Stimulated activated CD4-positive, alpha-beta T cell treated with anti-CD3 and anti-CD28 coated beads, Interleukin-15, amount 100 ng/mL, for 1 hour (primary cell): Measurements from ENCODE around the gene XPOT.

ENCODE experiments used
- DNase-seq, 2 donors: peaks; one replicate each; pipeline ENCODE4 v3.0.0-alpha.2; 2020; ENCODE audit warnings: low read depth in 1 of 2, low spot score in 1 of 2

XPOT gene

DNA sequence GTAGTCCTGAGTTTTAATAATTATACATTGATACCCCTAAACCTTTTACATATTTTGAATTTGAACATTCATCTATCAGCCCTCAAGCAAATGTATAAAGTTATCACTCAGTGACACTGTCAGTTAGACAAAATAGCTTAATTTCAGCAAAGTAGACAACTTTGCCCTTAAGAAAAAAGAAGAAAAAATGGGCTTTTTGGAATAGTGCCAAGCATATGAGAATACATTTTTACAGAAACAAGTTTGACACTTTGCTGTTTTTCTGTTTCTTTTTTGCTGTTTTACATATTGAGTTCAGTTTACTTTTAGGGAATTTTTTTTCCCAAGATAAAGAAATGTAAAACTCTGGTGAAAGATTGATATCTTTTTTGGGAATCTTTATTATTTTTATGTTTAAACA, 62.0 kb downstream of the XPOT start:
- DNase-seq = no peak

DNA sequence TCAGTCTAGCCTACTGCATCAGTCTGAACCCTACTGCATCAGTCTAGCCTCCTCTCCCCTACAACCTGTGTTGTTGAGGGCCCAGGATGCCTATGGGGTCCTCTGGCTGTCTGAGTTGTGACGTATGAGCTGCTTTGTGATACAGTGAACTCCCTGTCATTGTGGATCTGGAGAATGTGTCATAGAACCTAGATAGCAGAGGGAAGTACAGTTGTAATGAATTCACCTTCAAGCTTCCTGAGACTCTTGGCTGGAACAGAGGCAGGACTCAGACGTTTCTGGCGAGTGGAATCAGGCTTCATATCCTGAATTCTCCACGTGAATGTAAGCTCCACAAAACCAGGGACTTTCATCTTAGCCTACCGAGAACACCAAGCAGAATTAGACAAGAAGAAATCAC, 64.8 kb downstream of the XPOT start:
- no peak for DNase-seq

DNA sequence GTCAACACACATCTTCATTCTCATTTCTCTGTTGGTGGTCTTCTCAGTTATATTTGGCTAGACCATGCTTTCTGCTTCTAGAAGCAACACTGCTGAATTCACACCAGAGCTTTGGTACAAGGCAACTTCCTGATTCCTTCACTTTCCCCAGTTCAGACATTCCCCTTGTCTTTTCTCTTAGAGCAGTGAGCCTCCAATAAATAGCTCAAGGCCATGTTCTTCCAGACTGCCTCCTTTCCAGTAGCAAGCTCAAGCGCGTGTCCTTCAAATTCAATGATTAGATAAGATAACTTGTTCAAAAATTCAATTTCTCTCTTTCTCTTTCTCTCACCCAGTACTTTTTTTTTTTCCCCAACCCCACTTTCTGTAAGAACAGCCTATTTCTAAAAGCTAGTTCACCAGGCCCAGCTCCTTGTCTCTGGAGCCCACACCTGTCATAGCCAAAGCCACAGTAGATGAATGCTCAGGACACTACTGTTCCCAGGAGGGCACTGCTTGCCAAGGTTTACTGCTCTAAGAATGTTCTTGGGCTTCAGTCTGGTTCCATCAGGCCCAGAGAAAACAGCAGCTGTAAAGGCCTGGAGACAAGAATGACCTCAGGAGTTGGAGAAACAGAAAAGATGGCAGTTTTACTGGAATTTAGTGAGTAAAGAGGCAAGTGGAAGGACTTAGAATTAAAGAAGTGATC, 65.4 kb downstream of the XPOT start:
- DNase-seq = no peak

DNA sequence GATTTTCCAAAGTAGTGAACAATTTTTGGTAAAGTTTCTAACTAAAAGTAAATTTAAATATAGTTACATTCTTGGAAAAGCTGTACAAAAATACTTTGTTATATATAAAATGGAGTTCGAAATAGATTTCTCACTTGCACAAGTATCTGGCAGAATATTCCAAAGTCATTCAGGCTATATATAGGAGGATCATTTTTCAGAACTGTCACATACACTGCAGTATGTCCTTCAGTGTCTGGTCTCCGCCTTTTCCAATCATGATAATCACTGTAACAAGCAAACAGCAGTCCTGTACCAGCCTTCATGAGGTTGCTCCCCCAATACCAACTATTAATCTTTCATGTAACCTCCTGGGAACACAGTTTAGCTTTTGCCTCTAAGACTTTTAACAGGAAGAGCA, 66.3 kb downstream of the XPOT start:
- no peak for DNase-seq

DNA sequence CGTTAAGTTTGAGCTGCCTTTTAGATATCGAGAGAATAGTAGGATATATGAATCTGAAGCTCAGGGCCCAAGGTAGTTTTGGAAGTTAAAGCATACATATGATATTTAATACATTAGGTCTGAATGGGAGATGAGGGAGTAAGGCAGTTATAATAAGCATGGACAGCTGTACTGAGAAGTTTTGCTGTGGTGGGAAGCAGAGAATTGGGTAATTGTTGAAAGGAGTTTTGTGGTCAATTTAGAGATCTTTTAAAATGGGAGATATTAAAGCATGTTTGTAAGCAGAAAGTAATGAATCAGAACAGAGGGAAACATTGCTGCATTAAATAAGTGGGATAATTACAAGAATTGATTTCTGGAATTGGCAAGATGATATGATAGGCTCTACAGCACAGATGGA, 69.0 kb downstream of the XPOT start:
- no peak for DNase-seq

DNA sequence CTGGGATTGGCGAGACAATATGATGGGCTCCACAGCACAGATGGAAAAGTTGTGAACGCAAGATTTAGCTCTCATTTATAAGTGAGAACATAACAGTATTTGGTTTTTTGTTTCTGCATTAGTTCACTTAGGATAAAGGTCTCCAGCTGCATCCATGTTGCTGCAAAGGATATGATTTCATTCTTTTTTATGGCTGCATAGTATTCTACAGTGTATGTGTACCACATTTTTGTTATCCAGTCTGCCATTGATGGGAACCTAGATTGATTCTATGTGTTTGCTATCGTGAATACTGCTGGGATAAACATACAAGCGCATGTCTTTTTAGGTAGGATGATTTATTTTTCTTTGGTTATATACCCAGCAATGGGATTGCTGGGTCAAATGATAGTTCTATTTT, 71.3 kb downstream of the XPOT start:
- no peak for DNase-seq

DNA sequence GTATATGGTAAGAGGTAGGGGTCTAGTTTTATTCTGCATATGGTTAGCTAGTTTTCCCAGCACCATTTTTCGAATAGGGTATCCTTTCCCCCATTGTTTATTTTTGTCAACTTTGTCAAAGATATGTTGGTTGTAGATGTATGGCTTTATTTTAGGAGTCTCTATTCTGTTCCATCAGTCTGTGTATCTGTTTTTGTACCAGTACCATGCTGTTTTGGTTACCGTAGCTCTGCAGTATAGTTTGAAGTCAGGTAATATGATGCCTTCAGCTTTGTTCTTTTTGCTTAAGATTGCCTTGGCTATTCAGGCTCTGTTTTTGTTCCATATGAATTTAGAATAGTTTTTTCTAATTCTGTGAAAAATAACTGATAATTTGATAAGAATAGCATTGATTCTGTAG, 72.7 kb downstream of the XPOT start:
- no peak for DNase-seq

DNA sequence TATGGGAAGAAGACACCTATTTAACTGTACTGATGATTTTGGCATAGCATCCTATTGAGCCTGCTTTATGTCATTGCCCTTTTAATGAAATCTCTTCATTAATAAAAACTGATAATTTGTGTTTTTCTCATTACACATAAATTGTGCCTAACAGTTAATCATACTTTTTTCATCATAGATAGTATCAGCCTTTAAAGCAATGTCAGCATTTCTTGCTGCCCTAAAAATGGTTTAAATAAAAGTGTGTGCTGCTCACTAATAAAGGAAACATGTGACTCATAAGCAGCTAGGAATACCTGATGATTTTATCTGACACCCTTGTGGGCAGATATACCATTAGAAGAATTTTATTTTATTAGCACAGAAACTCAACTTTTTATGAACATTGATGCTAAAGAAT, 74.5 kb downstream of the XPOT start:
- no peak for DNase-seq

DNA sequence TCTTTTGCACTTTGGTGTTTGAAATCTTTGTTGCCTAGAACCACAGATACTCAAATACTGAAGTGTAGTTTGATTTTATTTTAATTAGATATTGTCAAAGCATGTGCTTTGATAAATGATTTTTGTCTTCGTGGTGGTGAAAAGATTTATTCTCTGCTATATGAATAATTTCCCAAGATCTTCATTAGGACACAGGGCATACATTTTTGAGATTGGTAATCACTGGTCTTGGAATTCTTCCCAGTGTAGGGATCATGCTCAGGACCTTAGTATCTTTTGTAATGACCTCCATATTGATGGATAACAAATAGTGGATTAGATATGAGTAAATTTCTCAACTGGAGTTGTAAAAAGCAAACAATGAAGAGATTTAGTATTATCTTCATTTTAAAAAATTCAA, 76.0 kb downstream of the XPOT start:
- no peak for DNase-seq

DNA sequence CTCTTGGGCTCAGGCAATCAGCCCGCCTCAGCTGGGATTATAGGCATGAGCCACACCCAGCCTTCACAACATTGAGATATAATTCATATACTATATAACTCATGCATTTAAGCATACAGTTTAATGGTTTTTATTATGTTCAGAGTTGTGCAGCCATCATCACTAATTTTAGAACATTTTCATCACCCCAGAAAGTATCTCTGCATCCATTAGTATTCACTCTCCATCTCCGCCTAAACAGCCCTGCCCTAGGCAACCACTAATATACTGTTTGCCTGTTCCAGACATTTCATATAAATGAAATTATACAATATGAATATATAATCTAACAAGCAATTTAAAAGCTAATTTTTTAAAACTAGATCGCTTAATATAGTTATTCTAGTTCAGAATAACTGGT, 82.5 kb downstream of the XPOT start:
- DNase-seq = no peak

DNA sequence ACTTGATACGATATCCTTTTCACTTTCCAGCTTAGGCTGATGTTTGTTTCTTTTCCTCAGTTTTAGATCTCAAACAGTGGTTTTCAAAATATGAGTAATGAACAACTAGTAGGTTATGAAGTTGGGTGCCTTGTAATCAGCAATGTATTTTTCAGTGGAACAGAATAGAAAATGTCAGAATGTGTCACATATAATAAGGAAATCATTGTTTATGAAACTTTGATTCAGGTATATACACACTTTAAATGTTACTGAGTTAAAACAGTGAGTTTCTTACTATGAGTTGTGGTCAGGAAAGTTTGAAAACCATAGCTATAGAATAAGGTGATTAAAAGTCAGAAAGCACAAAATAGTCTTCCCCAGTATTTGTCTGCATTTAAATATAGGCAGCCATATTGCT, 87.5 kb downstream of the XPOT start:
- DNase-seq = no peak

DNA sequence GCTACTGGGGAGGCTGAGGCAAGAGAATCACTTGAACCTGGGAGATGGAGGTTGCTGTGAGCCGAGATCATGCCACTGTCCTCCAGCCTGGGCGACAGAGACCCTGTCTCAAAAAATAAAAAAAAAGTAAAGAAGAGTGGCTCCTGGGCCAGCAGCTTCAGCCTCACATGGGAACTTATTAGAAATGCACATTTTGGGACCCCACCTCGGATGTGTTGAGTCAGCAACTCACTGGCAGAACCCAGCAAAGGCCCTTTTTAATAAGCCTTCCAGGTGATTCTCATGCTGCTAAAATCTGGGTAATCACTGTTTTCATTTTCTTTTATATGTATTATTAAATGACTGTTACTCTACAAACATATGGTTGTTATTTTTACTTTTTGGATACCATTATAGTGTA, 89.3 kb downstream of the XPOT start:
- DNase-seq = no peak

DNA sequence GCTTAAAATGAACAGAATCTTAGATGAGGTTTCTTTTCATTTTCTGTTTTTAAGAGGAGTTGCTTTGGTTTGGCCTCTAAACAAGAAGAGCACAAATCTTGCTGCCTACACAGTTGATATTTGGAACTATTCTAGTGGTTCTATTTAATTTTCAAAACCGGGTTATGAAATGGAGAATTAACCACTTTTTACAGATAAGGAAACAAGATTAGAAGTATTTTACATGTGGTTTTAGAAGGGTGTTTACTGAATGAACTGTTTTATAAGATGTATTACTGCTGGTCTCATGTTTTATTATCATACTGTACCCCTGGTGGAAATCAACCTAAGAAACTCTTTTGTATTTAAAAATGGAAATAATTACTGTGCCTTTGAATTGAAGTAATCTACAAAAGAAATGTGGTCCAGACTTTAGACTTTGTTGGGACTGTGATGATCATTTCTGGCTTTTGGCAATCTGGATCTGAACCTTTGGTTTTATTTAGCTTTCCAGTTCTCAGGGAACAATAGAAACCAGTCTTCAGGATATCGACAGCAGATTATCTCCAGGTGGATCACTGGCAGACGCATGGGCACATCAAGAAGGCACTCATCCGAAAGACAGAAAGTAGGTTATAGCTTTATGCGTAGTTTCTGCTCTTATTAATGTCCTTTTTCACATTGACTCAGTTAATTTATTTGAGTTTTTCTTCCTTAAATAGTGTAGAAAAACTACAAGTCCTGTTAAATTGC, 91.0 kb downstream of the XPOT start:
- DNase-seq = no peak

DNA sequence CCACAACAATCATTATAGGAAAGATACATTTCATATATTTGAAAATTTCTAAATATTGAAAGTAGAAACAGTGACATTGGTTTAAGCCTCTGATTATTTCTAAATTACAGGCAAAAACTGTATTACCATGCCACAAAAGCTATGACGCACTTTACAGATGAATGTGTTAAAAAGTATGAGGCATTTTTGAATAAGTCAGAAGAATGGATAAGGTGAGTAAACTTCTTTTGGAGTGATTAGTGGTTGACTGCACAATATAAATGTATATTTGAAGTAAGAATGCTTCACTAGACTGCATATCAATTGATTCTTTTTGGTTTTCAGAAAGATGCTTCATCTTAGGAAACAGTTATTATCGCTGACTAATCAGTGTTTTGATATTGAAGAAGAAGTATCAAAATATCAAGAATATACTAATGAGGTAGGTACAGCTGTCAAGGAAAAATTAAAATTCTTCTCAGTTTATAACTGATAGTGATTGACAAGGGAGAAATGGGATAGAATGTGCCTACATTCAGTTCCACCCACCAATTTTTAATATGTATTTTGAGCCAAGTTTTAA, 92.7 kb downstream of the XPOT start:
- DNase-seq = no peak

DNA sequence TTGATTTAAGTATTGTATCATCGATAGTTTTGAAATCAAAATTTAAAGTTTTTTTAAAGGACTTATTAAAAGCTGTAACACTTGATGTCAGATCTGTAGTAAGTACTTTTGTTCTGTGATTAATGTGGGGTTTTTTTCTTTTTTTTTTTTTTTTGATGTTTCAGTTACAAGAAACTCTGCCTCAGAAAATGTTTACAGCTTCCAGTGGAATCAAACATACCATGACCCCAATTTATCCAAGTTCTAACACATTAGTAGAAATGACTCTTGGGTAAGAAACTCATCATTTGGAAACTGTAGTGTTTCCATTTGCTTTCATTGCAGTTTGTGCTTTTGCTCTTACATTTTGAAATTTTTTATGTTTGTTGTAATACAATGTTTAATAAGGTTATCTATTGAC, 93.3 kb downstream of the XPOT start:
- no peak for DNase-seq

DNA sequence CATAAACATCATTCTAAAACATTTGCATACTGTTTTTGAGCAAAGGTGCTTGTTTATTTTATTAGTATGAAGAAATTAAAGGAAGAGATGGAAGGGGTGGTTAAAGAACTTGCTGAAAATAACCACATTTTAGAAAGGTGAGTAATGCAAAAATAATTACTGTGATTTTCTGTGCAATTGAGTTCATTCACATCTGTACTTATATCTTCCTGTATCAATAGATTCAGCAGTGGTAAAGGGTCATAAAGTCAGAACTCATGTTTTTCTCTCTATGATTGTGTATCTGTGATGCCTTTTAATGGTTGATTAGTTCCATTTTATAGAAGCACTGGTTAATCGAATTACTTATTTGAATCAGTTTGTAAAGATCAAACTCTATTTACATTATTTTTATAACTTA, 93.7 kb downstream of the XPOT start:
- DNase-seq = no peak

DNA sequence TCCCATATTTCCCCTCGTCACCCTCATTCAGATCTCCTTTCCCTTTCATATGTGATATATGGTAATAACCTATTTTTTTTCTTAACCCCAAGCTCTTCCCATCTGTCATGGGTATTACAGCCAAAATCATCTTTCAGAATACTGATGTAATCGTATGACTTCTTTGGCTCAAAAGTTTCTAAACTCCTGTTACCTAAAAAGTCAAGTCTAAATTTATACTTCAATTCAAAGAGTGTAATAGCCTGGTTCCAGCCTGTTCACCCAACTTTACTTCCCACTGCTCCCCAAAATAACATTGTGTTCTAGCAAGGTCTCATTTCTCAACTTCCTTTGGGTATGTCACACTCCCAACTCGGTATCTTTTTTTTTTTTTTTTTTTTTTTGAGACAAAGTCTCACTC, 96.2 kb downstream of the XPOT start:
- DNase-seq = no peak
